KMS-11 (cell line): ENCODE data around the gene CDC37.
"Not testable (repeated sequence)": the region's sequence is repeated elsewhere in the genome, so short reads cannot be mapped to it uniquely, and the experiment has no call there.

Experiments
- H2AFZ ChIP-seq: fragments of 200-600 bp; sonication (generic); 2 replicates; pipeline ENCODE4 v1.6.1; 2016; ENCODE audit warnings: antibody characterized with exemption, mixed run types, low read depth
- H3K27ac ChIP-seq: fragments of 200-600 bp; sonication (generic); 2 replicates; pipeline ENCODE4 v1.6.1; 2016; ENCODE audit warnings: mild to moderate bottlenecking, mixed run types
- H3K27me3 ChIP-seq: fragments of 200-600 bp; sonication (generic); 2 replicates; pipeline ENCODE4 v1.6.1; 2017; ENCODE audit warnings: mild to moderate bottlenecking, low read depth, mixed run types, moderate library complexity; ENCODE audit not compliant: insufficient read depth
- H3K36me3 ChIP-seq: fragments of 200-600 bp; sonication (generic); 2 replicates; pipeline ENCODE4 v1.6.1; 2017; ENCODE audit warnings: mild to moderate bottlenecking, mixed run types; ENCODE audit not compliant: insufficient read depth
- H3K4me1 ChIP-seq: fragments of 200-600 bp; sonication (generic); 2 replicates; pipeline ENCODE4 v1.6.1; 2016; ENCODE audit warnings: mild to moderate bottlenecking, low read depth, mixed run types; ENCODE audit not compliant: poor library complexity, severe bottlenecking
- H3K4me2 ChIP-seq: fragments of 200-600 bp; sonication (generic); 2 replicates; pipeline ENCODE4 v1.7.0; 2016; ENCODE audit warnings: mild to moderate bottlenecking, mixed run types
- H3K4me3 ChIP-seq: fragments of 200-600 bp; sonication (generic); IDR thresholded peaks from 2 replicates; pipeline ENCODE4 v1.6.1; 2017; ENCODE audit warnings: low read depth, low read length, mixed read lengths; ENCODE audit not compliant: insufficient read depth
- H3K79me2 ChIP-seq: fragments of 200-600 bp; sonication (generic); 2 replicates; pipeline ENCODE4 v1.6.1; 2016; ENCODE audit warnings: low read depth, mixed run types; ENCODE audit not compliant: insufficient read depth
- H3K9ac ChIP-seq: fragments of 200-600 bp; sonication (generic); 2 replicates; pipeline ENCODE4 v1.6.1; 2016; ENCODE audit warnings: mild to moderate bottlenecking, mixed run types
- H4K20me1 ChIP-seq: fragments of 200-600 bp; sonication (generic); 2 replicates; pipeline ENCODE4 v1.6.1; 2016; ENCODE audit warnings: mild to moderate bottlenecking, mixed run types; ENCODE audit not compliant: insufficient read depth
- CTCF ChIP-seq: fragments of 200-600 bp; sonication (generic); conservative IDR thresholded peaks from 2 replicates; pipeline ENCODE4 v1.6.1; 2017; ENCODE audit warnings: low read depth, mild to moderate bottlenecking, antibody characterized with exemption, low read length, moderate library complexity, mixed read lengths

The CDC37 gene

DNA sequence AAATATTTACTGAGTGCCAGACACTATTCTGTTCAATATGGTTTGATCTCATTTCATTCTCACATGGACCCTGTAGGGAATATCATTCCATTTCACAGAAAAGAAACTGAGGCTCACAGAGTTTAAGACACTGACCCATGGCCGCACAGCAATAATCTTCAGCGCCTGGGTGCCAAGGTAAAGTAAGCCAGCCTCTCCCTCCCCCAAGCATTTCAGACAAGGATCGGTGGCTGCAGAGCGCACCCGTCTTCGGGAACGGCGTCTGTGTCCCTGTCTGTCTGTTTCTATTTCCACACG lies 12.7 kb upstream of the CDC37 start:
- Histone ChIP-seq H3K4me2 (peak overlapping the region; percentile 61), H3K36me3 (no peaks in the 10 kb centered on the region), H2AFZ (peak overlapping the region; percentile 47; the same call in 1 of the 2 replicates), H3K27me3 (no peaks in the 10 kb centered on the region; the same call in 1 of the 2 replicates), H4K20me1 (no peaks in the 10 kb centered on the region), H3K4me1 (peaks cover 65% of the 10 kb centered on the region), H3K27ac (peak overlapping the region; percentile 78), H3K4me3 (no peak overlapping the region), H3K79me2 (peaks cover 11% of the 10 kb centered on the region; the same call in 1 of the 2 replicates), H3K9ac (peak overlapping the region; percentile 75)
- no peak for TF ChIP-seq CTCF

DNA sequence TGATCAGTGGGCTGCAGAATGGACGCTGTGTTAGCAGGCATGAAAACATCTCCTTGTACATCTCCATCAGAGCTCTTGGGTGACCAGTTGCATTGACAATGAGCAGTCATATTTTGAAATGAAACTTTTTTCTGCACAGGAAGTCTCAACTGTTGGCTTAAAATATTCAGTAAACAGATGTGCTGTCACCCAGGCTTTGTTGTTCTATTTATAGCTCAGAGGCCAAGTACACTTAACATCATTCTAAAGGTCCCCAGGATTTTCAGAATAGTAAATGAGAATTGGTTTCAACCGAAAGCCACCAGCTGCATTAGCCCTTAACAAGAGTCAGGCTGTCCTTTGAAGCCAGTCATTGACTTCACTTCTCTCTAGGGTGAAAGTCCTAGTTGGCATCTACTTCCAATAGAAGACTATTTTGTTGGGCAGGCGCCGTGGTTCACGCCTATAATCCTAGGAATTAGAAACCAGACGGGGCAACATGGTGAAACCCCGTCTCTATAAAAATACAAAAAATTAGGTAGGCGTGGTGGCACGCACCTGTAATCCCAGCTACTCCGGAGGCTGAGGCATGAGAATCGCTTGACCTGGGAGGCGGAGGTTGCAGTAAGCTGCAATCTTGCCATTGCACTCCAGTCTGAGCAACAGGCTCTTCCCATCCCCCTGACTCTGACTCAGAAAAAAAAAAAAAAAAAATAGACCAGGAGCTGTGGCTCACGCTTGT lies 9.1 kb upstream of the CDC37 start:
- no peak for TF ChIP-seq CTCF
- H4K20me1 ChIP-seq: no peaks in the 10 kb centered on the region
- H2AFZ ChIP-seq: no peak overlapping the region
- H3K79me2 ChIP-seq: peaks cover 11% of the 10 kb centered on the region; the same call in 1 of the 2 replicates
- H3K9ac ChIP-seq: peak overlapping the region; percentile 73; the same call in 1 of the 2 replicates
- H3K36me3 ChIP-seq: no peaks in the 10 kb centered on the region
- H3K4me2 ChIP-seq: peak overlapping the region; percentile 91
- peak overlapping the region; percentile 100 for H3K27ac ChIP-seq
- H3K4me1 ChIP-seq: peaks cover 77% of the 10 kb centered on the region
- H3K4me3 ChIP-seq: no peak overlapping the region
- no peaks in the 10 kb centered on the region for H3K27me3 ChIP-seq

- peaks cover 11% of the 10 kb centered on the region; the same call in 1 of the 2 replicates for H3K79me2 ChIP-seq
- H3K27me3 ChIP-seq, H3K36me3 ChIP-seq, H4K20me1 ChIP-seq, H2AFZ ChIP-seq, H3K4me3 ChIP-seq: not testable (repeated sequence)
- peak overlapping the region; percentile 91; the same call in 1 of the 2 replicates for H3K4me2 ChIP-seq
- H3K9ac ChIP-seq: peak overlapping the region; percentile 73; the same call in 1 of the 2 replicates
- peaks cover 74% of the 10 kb centered on the region for H3K4me1 ChIP-seq
- H3K27ac ChIP-seq: peak overlapping the region; percentile 100
Measured at GRCh38 chr19:10411224-10411623, 7.9 kb upstream of the CDC37 start.

DNA sequence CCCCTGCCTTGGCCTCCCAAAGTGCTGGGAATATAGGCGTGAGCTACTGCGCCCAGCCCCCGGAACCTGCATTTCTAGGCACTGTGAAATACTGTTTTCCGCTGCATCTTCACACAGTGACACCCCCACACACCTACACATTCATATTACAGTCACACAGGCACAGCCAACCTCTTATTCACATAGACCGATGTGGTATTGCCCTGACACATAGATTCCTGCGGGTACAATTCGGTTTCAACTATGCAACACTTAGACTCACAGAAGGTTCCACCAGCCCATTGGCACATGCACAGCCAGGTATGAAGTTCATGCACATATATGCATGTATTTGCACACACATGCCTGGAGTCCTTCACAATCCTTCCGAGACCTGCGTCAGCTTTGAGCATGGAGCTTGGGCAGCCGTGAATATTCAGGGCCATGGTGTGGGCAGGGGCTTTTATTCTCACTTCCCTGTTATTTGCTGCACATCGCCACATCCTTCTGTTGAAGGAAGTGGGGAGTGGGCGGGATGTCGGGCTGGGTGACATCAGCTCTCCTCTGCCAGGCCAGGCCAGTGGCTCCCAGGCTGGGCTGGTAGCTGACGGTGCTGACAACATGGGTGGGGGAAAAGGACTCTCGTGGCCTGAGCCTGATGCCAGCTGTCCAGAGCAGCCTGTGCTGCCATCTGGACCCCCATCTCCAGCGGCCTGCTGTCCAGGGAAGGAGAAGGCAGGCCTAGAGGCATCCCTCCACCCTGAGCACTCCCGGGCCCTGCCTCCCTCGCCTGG lies 5.4 kb upstream of the CDC37 start:
- H3K4me2 ChIP-seq: no peak overlapping the region
- TF ChIP-seq CTCF: no peak
- no peak overlapping the region for H3K4me3 ChIP-seq
- no peaks in the 10 kb centered on the region for H3K27me3 ChIP-seq
- H3K4me1 ChIP-seq: peaks cover 58% of the 10 kb centered on the region
- H3K79me2 ChIP-seq: peaks cover 11% of the 10 kb centered on the region; the same call in 1 of the 2 replicates
- H3K9ac ChIP-seq: no peak overlapping the region
- H4K20me1 ChIP-seq: no peaks in the 10 kb centered on the region
- H3K36me3 ChIP-seq: no peaks in the 10 kb centered on the region
- H2AFZ ChIP-seq: no peak overlapping the region
- no peak overlapping the region for H3K27ac ChIP-seq

DNA sequence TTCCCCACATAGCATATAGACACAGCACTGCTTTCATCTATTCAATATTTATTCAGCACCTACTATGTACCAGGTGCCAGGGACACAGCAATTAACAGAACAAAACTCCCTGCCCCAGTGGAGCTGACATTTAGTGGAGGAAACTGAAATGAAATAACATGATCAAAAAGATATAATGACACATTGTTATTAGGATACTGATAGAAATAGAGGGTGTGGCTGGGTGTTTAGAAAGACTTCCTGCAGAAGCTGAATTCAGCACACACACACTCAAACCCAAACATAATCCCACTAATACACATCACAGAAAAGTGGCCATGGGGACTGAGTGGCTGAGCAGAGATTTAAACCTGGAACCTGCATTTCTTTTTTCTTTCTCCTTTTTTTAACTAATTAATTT lies 3.8 kb upstream of the CDC37 start:
- Histone ChIP-seq H2AFZ (no peak overlapping the region), H3K4me3 (no peak overlapping the region), H3K27me3 (no peaks in the 10 kb centered on the region), H3K4me1 (peaks cover 47% of the 10 kb centered on the region), H4K20me1 (no peaks in the 10 kb centered on the region), H3K36me3 (no peaks in the 10 kb centered on the region), H3K9ac (no peak overlapping the region), H3K27ac (no peak overlapping the region), H3K79me2 (peaks cover 23% of the 10 kb centered on the region), H3K4me2 (no peak overlapping the region)
- no peak for TF ChIP-seq CTCF
